ENCODE results near the gene CA12.

GRCh38 chr15:63381301-63382204, at the start of gene CA12:
- TF ChIP-seq EZH2 (IDR thresholded peaks at IDR 0.05; ENCODE audit: borderline replicate concordance, low read depth, low read length, severe bottlenecking) (no peak), POLR2A (IDR thresholded peaks at IDR 0.05; ENCODE audit: low read depth, low read length) (no peak), CTCF (IDR thresholded peaks at IDR 0.05; ENCODE audit: extremely low read depth in 1 of 2, insufficient read depth in 1 of 2, low read depth in 1 of 2, low read length in 2 of 2) (no peak), FOS (IDR thresholded peaks at IDR 0.05; ENCODE audit: borderline replicate concordance, insufficient read depth, low read length) (no peak), GATA2 (IDR thresholded peaks at IDR 0.05; ENCODE audit: insufficient read depth, insufficient read length, low read depth, low read length) (no peak), MYC (IDR thresholded peaks at IDR 0.05; ENCODE audit: low read depth, low read length) (no peak), MAX (IDR thresholded peaks at IDR 0.05; ENCODE audit: insufficient read depth, insufficient read length) (no peak), POLR2AphosphoS5 (IDR thresholded peaks at IDR 0.05; ENCODE audit: insufficient read depth, low read depth, low read length) (no peak)

Data from endothelial cell of umbilical vein (primary cell).